SJSA1 (cell line): ENCODE results near the gene RAB44. TPM values are rescaled to one million over a fixed set of nuclear protein-coding genes. Genes with fewer than 3 reads are reported as not detected.

Source experiments
- DNase-seq, 2 experiments: peaks; one replicate each; pipeline ENCODE4 v3.0.0-alpha.2; 2015 to 2020; ENCODE audit warnings: low spot score in 2 of 2, low read depth in 1 of 2
- H3K27ac ChIP-seq: fragments of 250-450 bp; sonication (Bioruptor Pico); 2 replicates; pipeline ENCODE4 v1.5.1; 2020; ENCODE audit warnings: mild to moderate bottlenecking, moderate library complexity
- H3K27me3 ChIP-seq: fragments of 250-450 bp; sonication (Bioruptor Pico); replicated peaks from 2 replicates; pipeline ENCODE4 v1.5.1; 2020; ENCODE audit warnings: mild to moderate bottlenecking, moderate library complexity
- H3K36me3 ChIP-seq: fragments of 250-450 bp; sonication (Bioruptor Pico); 2 replicates; pipeline ENCODE4 v1.5.1; 2020; ENCODE audit warnings: mild to moderate bottlenecking
- H3K4me1 ChIP-seq: fragments of 250-450 bp; sonication (Bioruptor Pico); replicated peaks from 2 replicates; pipeline ENCODE4 v1.6.1; 2021; ENCODE audit warnings: mild to moderate bottlenecking
- H3K4me3 ChIP-seq: fragments of 250-450 bp; sonication (Bioruptor Pico); 2 replicates; pipeline ENCODE4 v1.5.1; 2020; ENCODE audit warnings: mild to moderate bottlenecking
- H3K9me3 ChIP-seq: fragments of 250-450 bp; sonication (Bioruptor Pico); replicated peaks from 2 replicates; pipeline ENCODE4 v1.5.1; 2020; ENCODE audit warnings: mild to moderate bottlenecking
- total RNA-seq: library from RNA; depleted of rRNA; stranded (reverse); fragments of >200 nt; shearing (Covaris generic); gene quantifications from 2 replicates; pipeline ENCODE4 v1.2.3, GENCODE V29; 2014

RAB44 gene
- total RNA-seq, 1 experiment from 2014 or later = not detected

DNA sequence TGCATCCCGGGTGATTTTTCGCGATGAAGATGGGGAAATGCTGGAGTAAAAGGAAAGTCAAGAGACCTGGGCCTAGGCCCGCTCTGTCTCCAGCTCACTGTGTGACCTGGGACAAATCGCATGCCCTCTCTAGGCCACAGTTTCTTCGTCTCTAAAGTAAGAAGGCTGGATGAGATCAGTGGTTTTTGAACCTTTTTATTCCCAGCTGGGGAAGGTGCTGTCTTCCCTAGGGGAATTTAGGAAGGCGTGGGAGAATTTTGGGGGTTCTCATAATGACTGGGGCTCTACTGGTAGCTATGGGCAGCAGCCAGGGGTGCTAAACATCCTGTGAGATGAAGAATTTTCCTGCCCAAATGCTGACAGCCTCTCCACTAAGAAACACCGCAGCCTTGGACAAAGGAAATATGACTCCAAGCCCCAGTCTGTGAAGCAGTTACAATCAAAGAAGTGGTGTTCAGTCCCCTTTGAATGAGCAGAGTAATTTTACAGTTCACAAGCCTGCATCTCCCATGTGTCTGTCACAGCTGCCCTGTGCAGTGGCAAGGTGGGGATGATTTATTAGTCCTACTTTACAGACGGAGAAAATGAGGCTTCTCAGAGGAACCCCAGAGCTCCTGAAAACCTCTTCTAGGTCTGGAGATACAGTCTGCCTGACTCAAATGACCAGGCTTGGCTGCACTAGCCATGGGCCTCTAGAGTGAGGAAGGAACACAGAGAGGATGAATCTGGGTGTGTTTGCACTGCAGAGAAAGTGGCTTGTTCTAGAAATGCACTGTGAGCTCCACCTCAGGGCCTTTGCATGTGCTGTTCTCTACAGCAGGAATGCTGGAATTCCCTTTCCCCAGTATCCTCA, 57.2 kb downstream of the RAB44 start:
- DNase-seq = no peak
- Histone ChIP-seq H3K27ac (no peak overlapping the region), H3K4me1 (peaks cover 10% of the 10 kb centered on the region), H3K9me3 (no peaks in the 10 kb centered on the region), H3K4me3 (no peak overlapping the region), H3K36me3 (no peaks in the 10 kb centered on the region), H3K27me3 (no peaks in the 10 kb centered on the region)

DNA sequence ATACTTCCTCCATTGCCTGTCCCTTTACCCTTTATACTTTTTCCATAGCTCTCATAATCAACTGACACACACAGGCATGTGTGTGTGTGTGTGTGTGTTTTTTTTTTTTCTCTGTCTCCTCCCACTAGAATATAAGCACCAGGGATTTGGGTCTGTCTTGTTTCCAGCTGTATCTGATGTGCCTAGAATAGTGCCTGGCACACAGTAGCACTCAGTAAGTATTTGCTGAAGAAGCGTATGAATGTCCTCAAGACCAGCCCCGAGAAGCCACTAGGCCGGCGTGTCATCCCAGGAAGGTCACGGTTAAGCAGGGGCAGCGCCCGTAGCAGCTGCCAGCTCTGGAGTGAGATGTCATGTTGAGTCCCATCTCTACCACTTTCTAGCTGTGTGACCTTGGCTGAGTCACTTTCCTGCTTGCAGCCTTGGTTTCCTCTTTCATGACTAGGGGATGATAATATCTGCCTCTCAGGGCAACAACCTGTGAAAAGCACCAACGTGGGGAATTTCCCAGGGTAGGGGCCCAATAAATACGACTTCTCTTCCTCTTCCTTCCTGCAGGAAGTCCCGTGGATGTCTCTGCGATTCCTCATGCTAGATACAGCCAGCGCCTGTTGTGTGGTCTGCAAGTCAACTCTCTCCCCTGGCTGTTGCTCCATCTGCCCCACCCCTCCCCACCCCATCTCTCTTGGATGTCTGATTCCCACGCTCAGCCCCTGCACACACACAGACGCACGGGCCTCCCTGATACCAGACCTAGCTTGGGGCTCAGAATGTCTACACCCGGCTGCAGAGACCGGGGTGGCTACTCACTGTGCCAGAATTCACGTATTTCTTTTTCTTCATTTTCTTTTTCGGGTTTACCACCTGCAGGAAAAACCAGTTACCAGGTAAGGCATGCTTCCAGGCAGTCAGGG, 58.1 kb downstream of the RAB44 start:
- no peaks in the 10 kb centered on the region for H3K27me3 ChIP-seq
- H3K9me3 ChIP-seq = no peaks in the 10 kb centered on the region
- peak; percentile 45 to 61 for DNase-seq
- H3K36me3 ChIP-seq = no peaks in the 10 kb centered on the region
- H3K4me1 ChIP-seq = peaks cover 10% of the 10 kb centered on the region
- H3K27ac ChIP-seq = 0 out of 2 replicates have a peak overlapping the region, but pooled peaks have one; percentile 11
- H3K4me3 ChIP-seq = no peak overlapping the region

DNA sequence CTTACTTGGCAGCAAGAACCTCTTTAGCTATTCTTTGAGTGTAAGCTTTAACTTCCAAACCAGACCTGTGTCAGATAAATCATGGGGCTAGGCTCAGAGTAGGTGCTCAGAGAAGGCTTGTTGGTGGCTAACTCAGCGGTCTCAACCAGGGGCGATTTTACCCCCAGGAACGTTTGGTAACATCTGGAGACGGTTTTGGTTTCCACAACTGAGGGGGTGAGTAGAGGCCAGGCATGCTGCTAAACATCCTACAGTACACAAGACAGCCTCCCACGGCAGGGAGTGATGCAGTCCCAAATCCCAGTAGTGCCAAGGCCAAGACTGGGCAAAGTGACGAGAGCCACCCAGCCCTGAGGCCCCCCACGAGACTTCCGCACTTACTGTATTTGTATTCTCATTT, 59.2 kb downstream of the RAB44 start:
- Histone ChIP-seq H3K27me3 (no peaks in the 10 kb centered on the region), H3K36me3 (no peaks in the 10 kb centered on the region), H3K4me3 (no peak overlapping the region), H3K9me3 (no peaks in the 10 kb centered on the region), H3K27ac (no peak overlapping the region), H3K4me1 (peaks cover 10% of the 10 kb centered on the region)
- DNase-seq = no peak

DNA sequence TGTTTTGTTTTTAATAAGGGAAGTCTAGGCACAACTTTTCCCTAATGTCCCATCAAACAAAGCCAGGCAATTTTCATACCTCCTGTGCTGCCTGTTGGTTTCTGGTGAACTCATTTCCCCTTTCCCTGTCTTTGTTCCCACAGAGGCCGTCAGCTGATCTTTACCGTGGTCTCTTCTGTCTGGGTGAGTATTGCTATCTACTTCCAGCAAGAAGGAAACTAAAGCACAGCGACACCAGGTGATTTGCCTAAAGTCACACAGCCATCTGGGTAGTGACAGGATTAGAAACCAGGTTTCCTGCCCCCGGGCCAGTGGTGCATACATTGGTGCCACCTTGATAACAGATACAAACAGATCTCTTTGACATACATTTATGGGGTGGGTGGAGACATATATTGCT, 59.6 kb downstream of the RAB44 start:
- H3K4me3 ChIP-seq = no peak overlapping the region
- peaks cover 10% of the 10 kb centered on the region for H3K4me1 ChIP-seq
- no peaks in the 10 kb centered on the region for H3K9me3 ChIP-seq
- H3K27ac ChIP-seq = no peak overlapping the region
- no peak for DNase-seq
- H3K27me3 ChIP-seq = no peaks in the 10 kb centered on the region
- no peaks in the 10 kb centered on the region for H3K36me3 ChIP-seq

DNA sequence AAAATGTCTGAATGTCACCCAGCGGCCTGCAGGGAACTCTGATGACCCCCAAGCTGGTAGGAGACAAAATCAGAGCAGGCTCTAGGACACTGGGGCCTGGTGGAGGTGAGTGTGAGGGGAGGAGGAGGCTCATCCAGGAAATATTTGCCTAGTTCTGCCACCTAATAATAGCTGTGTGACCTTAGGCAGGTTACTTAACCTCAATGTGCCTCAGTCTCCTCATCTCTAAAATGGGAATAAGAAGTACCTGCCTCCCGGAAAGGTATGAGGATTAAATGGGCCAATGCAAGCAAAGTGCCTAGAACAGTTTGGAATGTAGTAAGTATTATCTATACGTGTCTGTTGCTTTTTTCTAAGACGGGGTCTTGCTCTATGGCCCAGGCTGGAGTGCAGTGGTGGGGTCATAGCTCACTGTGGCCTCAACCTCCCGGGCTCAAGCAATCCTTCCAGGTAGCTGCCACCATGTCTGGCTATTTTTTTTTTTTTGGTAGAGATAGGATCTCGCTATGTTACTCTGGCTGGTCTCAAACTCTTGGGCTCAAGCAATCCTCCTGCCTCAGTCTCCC, 60.4 kb downstream of the RAB44 start:
- H3K27ac ChIP-seq = no peak overlapping the region
- no peak overlapping the region for H3K4me3 ChIP-seq
- H3K27me3 ChIP-seq = no peaks in the 10 kb centered on the region
- no peaks in the 10 kb centered on the region for H3K9me3 ChIP-seq
- DNase-seq = no peak
- no peaks in the 10 kb centered on the region for H3K36me3 ChIP-seq
- H3K4me1 ChIP-seq = peaks cover 10% of the 10 kb centered on the region

DNA sequence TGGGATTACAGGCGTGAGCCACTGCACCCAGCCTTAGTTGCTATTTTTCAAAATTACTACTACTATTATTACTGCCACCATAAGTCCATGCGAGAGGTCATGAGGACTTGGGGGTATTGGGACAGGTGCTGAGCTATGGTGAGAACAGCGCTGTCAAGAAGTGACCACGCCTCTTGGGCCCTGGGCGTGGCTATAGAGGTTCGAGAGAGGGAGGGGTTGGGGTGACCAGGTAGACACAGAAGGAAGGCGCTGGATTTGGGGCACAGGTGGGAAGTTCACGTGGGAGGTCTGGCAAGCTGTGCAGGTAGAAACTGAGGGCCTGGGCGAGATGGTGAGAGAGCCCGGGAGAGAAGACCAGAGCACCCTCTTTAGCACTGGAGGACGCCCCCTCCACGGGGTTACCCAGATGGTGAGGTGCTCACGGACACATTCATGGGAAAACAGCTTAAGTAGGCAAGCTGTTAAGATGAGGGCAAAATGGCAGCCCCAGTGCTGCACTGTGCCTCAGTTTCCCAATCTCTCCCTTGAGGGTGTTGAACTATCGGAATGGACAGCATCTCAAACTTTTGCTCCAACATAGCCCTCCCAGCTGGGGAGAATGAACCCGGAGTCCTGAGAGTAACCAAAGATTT, 61.0 kb downstream of the RAB44 start:
- no peak for DNase-seq
- no peaks in the 10 kb centered on the region for H3K27me3 ChIP-seq

DNA sequence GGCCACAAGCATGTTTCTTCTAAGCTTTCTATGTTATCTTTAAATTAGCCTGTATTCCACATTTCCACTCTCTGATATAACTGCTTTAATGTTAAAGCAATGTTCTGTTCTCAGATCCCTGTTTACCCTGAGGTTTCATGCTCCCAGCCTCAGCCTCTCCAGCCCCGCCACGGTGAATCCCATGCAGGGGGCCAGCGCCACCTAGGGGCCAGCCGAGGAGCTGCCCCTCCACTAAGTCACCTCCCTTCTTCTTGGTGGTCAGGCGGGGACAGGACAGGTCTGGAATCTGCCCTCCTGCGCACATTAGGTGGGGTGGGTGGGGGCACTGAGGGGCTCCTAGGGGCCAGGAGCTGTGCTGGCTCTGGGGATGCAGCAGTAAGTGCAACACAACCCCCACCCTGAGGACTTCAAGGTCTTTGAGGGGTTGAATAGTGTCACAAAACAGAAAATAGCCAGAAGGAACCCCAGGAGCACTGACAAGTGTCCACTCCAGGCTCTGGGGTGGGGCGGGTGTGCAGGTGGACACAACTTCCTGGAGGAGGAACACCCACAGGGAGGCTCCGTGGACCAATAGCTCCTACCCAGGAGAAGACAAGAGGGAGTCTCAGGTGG, 61.6 kb downstream of the RAB44 start:
- no peaks in the 10 kb centered on the region for H3K9me3 ChIP-seq
- H3K27ac ChIP-seq = no peak overlapping the region
- no peak overlapping the region for H3K4me3 ChIP-seq
- peaks cover 10% of the 10 kb centered on the region for H3K4me1 ChIP-seq
- DNase-seq = peak; percentile 59 to 78
- no peaks in the 10 kb centered on the region for H3K36me3 ChIP-seq
- H3K27me3 ChIP-seq = no peaks in the 10 kb centered on the region

More for the DNA sequence above, 61.0 kb downstream of the RAB44 start:
- H3K27ac ChIP-seq = no peak overlapping the region
- H3K4me1 ChIP-seq = peaks cover 10% of the 10 kb centered on the region
- no peaks in the 10 kb centered on the region for H3K9me3 ChIP-seq
- no peak overlapping the region for H3K4me3 ChIP-seq
- no peaks in the 10 kb centered on the region for H3K36me3 ChIP-seq

DNA sequence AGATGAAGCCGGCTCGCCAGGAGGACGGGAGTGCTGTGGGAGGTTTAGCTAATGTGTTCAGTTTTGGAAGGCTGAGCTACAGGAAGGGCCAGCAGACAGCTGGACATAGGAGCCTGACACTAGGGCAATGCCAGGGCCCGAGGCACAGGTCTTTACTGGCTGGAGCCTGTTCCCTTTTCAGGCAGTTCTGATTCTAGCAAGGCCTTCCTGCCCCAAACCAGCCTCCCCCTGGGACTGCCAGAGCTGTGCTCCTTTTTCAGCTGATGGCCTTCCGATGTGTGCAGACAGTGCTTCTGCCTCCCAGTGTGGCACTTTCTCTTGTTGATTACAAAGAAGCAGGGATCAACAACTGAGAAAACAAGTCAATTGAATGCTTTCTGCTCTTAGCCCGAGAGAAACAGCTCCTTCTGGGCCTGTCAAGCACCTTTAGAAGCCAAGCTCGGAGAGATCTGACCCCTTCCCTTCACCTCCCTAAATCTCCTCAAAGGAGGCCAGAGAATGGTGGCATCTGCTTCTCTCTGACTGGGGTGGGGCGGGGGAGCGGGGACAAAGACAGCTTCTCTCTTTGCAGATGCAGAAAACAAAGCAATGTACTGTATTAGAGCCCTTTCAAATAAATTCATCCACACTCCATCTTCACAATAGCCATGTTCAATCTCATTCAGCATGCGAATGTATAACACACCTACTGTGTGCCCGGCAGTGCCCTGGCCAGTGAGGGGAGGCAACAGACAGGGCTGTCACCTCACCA, 63.2 kb downstream of the RAB44 start:
- no peak overlapping the region for H3K27ac ChIP-seq
- H3K36me3 ChIP-seq = no peaks in the 10 kb centered on the region

DNA sequence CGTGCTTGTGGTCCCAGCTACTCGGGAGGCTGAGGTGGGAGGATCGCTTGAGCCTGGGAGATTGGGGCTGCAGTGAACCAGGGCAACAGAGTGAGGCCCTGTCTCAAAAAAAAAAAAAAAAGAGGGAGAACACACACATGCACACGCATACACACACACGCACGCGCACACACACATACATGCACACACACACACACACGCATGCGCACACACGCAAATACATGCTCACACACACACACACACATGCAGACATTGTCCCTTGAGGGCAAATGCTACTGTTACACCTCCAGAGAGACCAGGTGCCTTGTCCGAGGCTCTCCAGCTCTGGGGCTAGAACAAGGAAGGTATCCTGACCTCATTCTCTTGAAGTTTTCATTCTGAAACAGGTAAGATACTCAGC, 64.5 kb downstream of the RAB44 start:
- no peaks in the 10 kb centered on the region for H3K36me3 ChIP-seq
- no peaks in the 10 kb centered on the region for H3K9me3 ChIP-seq
- no peak overlapping the region for H3K27ac ChIP-seq
- no peak overlapping the region for H3K4me3 ChIP-seq
- DNase-seq = no peak
- H3K4me1 ChIP-seq = no peaks in the 10 kb centered on the region
- no peaks in the 10 kb centered on the region for H3K27me3 ChIP-seq

More for the DNA sequence above, 63.2 kb downstream of the RAB44 start:
- no peaks in the 10 kb centered on the region for H3K9me3 ChIP-seq
- no peak for DNase-seq
- H3K27me3 ChIP-seq = no peaks in the 10 kb centered on the region
- H3K4me3 ChIP-seq = no peak overlapping the region
- H3K4me1 ChIP-seq = peaks cover 5% of the 10 kb centered on the region

DNA sequence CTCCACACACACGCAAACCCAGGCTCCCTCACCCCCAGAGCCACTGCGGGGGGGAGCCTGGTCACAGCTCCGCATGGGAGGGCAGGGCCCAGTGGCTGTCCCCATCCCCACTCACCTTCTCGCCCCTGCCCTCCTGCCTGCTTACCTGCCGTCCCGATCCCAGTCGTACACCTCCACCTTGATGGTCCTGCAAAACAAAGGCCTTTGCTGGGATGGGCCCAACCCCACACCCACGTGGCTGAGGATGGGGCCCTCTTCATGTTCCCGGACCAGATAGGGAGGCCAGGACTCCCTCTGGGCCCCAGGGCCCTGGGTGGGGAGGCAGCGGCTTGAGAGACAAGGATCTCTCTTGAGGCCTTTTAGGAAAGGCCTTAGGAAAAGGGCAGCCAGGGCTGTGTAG, 67.6 kb downstream of the RAB44 start:
- no peak overlapping the region for H3K4me3 ChIP-seq
- peaks cover 12% of the 10 kb centered on the region for H3K4me1 ChIP-seq
- no peaks in the 10 kb centered on the region for H3K36me3 ChIP-seq
- no peak for DNase-seq
- no peaks in the 10 kb centered on the region for H3K9me3 ChIP-seq
- H3K27ac ChIP-seq = no peak overlapping the region
- H3K27me3 ChIP-seq = no peaks in the 10 kb centered on the region

DNA sequence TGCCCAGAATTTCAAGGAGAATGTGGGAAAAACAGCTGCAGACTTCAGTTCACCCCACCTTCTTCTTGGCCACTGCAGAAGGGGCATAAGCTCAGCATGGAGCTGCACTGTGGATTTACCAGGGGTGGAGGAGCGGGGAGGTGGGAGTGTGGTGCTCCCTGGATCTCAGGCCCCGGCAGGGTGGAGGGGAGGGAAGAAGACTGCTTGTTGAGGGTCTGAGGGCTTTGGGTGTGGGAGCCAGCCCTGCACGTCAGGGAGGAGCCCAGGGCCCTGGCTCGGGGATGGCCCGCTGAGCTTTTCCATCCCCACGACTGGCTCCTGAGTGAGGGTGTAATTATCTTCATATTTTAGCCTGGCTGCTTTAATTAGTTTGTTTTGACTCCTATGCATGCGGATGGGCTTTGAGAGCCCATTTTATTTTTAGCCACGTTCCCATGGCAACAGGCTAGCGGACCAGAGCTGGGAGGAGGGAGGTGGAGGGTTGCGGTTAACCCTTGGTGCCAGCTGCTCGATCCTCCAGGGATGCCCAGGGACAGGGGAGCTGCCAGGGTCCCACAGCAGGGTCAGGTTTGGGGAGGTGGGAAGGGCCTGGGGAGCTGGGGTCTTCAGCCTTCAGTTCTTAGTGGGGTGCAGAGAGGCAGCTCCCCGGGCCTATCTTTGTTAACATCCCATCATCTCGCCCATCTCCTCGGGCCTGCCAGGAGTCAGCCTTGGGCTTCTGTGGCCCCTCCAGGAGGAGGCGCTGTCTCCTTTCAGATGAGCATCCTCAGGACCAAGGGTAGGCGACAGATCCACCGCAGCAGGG, 68.2 kb downstream of the RAB44 start:
- Histone ChIP-seq H3K4me3 (no peak overlapping the region), H3K9me3 (no peaks in the 10 kb centered on the region), H3K36me3 (no peaks in the 10 kb centered on the region), H3K4me1 (peaks cover 15% of the 10 kb centered on the region), H3K27me3 (no peaks in the 10 kb centered on the region), H3K27ac (no peak overlapping the region)
- peak; percentile 57 to 77 for DNase-seq

DNA sequence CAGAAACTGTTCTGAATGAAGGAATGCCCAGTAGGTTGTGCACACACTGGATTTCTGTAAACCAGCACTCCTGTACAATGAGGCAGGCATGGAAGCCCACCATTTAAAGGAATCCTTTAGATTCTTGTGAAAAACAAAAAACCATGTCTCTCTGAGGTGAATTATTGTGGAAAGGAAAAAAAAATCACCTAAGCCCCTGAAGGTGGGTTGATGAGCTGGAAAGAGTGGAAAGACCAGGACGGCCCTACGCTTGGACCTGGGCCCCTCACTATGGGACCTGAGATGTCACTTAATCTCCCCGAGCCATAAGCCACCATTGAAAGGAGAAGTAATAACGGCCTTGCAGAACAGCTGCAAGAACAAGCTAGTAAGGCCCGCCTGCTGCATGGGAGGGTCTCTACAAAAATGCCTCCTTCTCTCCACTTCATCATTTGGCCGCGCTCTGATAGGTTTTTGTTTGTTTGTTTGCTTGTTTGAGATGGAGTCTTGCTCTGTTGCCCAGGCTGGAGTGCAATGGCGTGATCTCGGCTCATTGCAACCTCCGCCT, 68.8 kb downstream of the RAB44 start:
- no peak for DNase-seq
- peaks cover 15% of the 10 kb centered on the region for H3K4me1 ChIP-seq
- H3K36me3 ChIP-seq = no peaks in the 10 kb centered on the region
- H3K9me3 ChIP-seq = no peaks in the 10 kb centered on the region
- H3K27me3 ChIP-seq = no peaks in the 10 kb centered on the region
- H3K27ac ChIP-seq = no peak overlapping the region
- H3K4me3 ChIP-seq = no peak overlapping the region
